ENCODE results near the gene TAX1BP3.

- no peak for TF ChIP-seq POLR2AphosphoS5 (IDR thresholded peaks at IDR 0.05; ENCODE audit: low read depth, low read length)
- no peak for TF ChIP-seq TAF1 (IDR thresholded peaks at IDR 0.05; ENCODE audit: low read depth, low read length)
Observed at GRCh38 chr17:3615160-3615870, 53.1 kb downstream of the TAX1BP3 start.

All from GM12891 (cell line).